ENCODE results near the gene NOP56. TPM values are rescaled to one million over a fixed set of nuclear protein-coding genes. Genes with fewer than 3 reads are reported as not detected.

NOP56 gene
- 582 to 773 TPM (median 606 TPM) in 5 replicates for total RNA-seq (2022; extraction: Qiagen RNA extraction; ENCODE audit: low read depth)

GRCh38 chr20:2651772-2652723 lies at the start of gene NOP56:
TSS of gene NOP56 (plus strand) at chr20:2652632. CDS start at chr20:2652661, 29 bp downstream.

DNA sequence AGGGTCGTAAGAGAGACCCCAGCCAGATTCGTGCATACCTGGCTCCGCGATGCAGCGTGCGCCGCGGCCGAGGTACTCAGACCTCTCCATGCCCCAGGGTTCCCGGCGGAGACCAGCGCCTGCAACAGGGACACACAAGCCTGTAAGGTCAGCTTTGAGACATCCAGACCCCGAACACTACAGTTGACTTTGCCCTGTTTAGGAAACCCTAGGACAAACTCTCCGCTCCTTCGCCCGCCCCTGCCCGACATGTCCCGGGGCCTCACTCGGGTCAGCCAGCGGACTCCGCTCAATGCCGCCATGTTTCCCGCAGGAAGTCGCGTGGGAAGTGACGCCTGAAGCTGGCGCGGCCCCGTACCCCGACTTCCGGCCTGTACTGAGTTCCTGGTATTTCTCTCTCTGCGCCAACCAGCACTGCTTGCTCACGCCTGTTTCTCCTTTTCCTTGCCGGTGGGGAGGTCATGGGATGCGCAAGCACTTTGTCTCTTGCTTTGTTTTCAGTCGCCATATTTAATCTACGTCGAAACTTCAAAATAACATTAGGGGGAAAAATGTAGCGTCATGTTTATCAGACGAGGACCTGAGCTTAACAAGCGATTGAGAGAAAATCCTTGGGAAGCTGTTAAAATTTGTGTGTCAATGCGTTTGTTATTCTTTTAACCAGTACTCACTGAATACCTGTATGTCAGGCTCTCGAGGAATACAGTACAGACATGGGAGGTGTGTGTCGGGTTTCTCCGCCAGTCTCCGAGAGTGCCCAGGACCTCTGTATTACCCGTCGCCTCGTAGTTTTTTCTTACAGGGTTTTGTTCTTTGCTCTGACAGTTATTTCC lies 11.7 kb downstream of the NOP56 start, which contains the start of gene IDH3B:
IDH3B (minus strand) TSS at position 330 of the 833 bp plus-strand sequence; CDS start at position 302, 28 bp downstream.

GRCh38 chr20:2692036-2692885 lies 39.8 kb downstream of the NOP56 start, which contains the start of gene EBF4:
TSS of gene EBF4 (plus strand) at chr20:2692780. CDS start at chr20:2693646, 866 bp downstream.

Other genes with a start within 250 kb of the NOP56 start
- gene SNRPB, start 181.8 kb upstream of the NOP56 start, total RNA-seq (2022; extraction: Qiagen RNA extraction; ENCODE audit: low read depth) = 746 to 1,050 TPM (median 924 TPM) in 5 replicates
- gene ZNF343, start 143.7 kb upstream of the NOP56 start, total RNA-seq (2022; extraction: Qiagen RNA extraction; ENCODE audit: low read depth) = 11.6 to 15.1 TPM (median 13.3 TPM) in 5 replicates
- not detected in 5 replicates for gene TMC2, start 116.1 kb upstream of the NOP56 start, total RNA-seq (2022; extraction: Qiagen RNA extraction; ENCODE audit: low read depth)
- gene IDH3B, start 11.6 kb downstream of the NOP56 start, total RNA-seq (2022; extraction: Qiagen RNA extraction; ENCODE audit: low read depth) = 117 to 140 TPM (median 136 TPM) in 5 replicates
- 2.3 to 2.7 TPM (median 2.4 TPM) in 5 replicates for gene EBF4, start 40.1 kb downstream of the NOP56 start, total RNA-seq (2022; extraction: Qiagen RNA extraction; ENCODE audit: low read depth)
- not detected in 5 replicates for gene CPXM1, start 148.0 kb downstream of the NOP56 start, total RNA-seq (2022; extraction: Qiagen RNA extraction; ENCODE audit: low read depth)
- 0.36 TPM in 1 of 5 replicates, not detected in the others for gene C20orf141, start 162.4 kb downstream of the NOP56 start, total RNA-seq (2022; extraction: Qiagen RNA extraction; ENCODE audit: low read depth)
- not detected in 5 replicates for gene TMEM239, start 163.7 kb downstream of the NOP56 start, total RNA-seq (2022; extraction: Qiagen RNA extraction; ENCODE audit: low read depth)
- 14.1 to 32.5 TPM (median 29.0 TPM) in 5 replicates for gene PCED1A, start 188.0 kb downstream of the NOP56 start, total RNA-seq (2022; extraction: Qiagen RNA extraction; ENCODE audit: low read depth)
- gene VPS16, start 188.1 kb downstream of the NOP56 start, total RNA-seq (2022; extraction: Qiagen RNA extraction; ENCODE audit: low read depth) = 19.3 to 40.0 TPM (median 32.3 TPM) in 5 replicates
- 31.9 to 43.1 TPM (median 39.8 TPM) in 5 replicates for gene PTPRA, start 220.8 kb downstream of the NOP56 start, total RNA-seq (2022; extraction: Qiagen RNA extraction; ENCODE audit: low read depth)